NK-92 treated with Interleukin-12 subunit alpha and Interleukin-12 subunit beta, amount 100 ng/mL, for 24 hours (cell line): Measurements from ENCODE around the gene GRAMD4.

Experiments used
- DNase-seq: peaks from one replicate; lab custom pipeline; 2025; lab: John Stamatoyannopoulos, UW

The GRAMD4 gene

DNA sequence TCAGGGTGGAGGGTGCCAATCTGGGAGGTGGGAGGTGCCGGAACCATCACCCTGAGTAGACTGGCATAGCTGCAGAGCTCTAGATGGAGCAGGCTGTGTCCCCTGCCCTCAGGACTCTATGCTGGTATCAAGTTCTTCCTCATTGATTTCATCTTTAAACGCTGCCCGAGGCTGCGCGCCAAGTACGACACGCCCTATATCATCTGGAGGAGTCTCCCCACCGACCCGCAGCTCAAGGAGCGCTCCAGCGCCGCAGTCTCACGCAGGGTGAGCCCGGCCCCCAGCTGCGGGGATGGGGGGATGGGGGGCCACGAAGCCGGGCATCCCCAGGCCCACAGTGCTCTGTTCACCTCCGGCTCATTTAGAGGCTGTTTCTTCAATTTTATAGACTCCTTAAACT lies 52.5 kb downstream of the GRAMD4 start:
- DNase-seq = no peak

DNA sequence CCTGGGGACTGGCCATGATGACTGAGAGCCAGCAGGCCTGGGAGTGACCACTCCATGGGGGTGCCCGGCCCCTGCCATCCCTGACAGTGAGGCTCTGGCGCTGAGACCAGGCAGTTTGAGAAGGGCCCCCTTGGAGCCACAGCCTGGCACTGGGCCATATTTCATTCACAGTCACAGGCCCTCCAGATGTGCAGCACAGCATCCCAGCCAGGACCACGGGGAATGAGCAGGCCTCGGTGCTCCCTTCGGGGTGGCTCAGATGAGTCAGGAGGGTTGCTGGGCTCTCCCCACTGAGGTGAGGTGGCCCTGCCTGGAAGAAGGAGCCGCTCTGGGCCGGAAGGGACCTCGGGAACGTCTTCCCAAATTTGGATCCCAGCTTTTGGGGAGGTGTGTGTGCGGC lies 53.0 kb downstream of the GRAMD4 start:
- no peak for DNase-seq

DNA sequence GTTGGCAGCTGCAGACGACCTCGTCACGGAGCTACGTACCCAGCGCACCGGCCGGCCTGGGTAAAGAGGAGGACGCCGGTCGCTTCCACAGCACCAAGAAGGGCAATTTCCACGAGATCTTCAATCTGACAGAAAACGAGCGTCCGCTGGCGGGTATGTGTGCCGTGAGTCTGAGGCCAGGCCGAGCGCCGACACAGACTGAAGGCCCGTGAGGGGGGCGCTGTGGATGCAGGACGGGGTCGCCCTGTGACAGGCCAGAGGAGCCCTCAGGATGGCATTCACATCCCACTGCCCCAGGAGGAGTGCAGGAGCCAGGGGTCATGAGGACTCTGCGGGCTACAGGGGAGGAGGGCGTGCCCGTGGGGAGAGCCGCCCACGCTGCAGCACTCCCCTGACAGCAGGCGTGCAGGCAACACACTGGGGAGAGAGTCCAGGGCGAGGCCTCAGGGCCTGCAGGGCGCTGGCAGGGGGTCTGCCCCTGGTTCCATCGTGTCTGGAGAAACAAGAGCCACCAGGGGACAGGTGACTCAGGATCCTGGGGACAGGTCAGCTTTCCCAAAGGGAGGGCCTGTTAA lies 53.6 kb downstream of the GRAMD4 start:
- DNase-seq = no peak

DNA sequence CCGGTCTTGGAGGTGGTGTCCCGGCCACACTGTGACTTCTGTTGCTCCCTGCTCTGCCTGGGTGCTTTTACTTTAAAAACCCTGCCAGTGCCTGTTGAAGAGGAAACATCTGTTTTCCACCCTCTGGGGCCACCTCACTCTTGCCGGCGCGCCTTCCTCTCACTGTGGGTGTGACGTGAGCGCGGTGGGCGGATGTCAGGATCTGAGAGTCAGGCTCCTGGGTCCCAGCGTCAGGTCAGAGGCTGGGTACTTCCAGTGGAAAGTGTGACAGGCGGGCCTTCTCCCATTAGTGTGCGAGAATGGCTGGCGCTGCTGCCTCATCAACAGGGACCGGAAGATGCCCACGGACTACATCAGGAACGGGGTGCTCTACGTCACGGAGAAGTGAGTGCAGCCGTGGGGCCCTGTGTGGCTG lies 54.2 kb downstream of the GRAMD4 start:
- DNase-seq = no peak

DNA sequence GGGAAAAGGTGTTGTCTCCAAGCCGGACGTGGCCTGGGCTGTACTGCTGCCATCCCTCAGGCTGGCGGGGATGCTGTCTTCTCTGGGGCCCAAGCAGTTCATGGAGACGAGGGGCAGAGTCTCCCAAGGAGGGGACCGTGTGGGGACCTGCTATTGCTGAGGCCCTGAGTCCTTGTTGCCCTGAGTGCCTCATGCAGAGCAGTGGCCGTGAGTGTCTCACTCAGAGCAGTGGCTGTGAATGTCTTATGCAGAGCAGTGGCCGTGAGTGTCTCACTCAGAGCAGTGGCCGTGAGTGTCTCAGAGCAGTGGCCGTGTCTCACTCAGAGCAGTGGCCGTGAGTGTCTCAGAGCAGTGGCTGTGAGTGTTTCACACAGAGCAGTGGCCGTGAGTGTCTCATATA lies 54.7 kb downstream of the GRAMD4 start:
- DNase-seq = no peak

DNA sequence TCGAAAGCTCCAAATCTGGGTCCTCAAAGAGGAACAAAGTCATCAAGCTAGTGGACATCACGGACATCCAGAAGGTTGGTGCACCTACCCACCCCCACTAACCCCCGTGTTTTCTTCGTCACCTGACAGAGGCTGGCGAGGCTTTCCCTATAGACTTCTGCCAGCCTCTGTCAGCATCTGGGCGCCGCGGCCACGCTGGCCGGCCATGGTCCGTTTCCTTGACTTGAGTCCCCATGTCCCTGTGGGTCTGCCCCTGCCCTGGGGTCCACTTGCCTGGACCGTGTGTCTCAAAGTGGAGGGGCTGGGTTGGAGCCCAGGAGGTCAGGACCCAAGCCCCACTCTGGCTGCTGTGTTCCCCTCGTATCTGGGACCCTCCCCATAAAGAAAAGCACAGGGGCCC lies 55.3 kb downstream of the GRAMD4 start:
- no peak for DNase-seq

DNA sequence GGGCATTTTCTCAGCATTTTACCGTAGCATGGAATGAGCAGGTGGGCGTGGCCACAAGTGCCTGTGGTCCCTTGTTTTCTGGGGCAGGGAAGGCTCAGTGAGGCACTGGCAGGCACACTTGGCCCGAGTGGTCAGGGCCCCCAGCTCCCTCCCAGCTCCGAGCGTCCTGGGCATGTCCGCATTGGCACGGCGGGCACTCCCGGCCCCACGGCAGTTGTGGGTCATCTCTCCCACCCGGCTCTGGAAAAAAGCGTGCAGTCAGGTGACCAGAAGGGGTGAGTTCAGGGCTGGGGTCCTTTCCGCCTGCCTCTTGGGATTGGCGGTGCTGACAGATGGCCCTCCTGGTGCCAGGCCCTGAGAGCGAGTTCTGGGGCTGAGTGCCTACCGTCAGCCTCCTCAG lies 55.8 kb downstream of the GRAMD4 start:
- DNase-seq = no peak

DNA sequence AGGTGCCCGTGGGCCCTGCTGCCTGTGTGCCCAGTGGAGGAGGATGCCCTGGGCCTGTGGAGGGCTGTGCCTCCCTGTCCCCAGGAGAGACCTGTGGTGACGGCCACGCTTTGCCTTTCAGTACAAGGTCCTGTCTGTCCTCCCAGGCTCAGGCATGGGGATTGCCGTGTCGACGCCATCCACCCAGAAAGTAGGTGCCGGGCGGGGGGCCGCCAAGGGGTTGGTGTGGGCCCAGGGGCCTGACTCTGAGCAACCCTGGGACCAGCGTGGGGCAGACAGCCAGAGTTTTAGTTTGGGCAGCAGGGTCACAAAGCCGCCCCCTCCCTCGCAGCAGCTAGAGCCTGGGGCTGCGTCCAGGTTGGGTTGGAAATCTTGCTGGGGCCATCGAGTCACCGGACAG lies 56.3 kb downstream of the GRAMD4 start:
- no peak for DNase-seq

DNA sequence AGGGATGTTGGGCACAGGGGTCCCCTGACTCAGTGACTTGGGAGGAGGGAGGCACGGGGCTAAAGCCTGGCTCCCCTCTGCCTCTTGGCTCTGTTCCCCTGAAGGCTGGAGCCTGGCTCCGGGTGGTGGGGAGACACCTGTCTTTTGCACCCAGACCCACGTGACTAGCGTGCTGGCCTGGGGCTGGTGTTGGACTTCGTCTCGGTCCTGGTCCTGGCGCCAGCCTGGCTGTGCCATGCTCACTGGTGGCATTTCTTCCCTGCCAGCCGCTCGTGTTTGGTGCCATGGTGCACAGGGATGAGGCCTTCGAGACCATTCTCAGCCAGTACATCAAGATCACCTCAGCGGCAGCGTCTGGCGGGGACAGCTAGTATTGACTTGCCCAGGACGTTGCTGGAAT lies 56.7 kb downstream of the GRAMD4 start:
- DNase-seq = no peak

DNA sequence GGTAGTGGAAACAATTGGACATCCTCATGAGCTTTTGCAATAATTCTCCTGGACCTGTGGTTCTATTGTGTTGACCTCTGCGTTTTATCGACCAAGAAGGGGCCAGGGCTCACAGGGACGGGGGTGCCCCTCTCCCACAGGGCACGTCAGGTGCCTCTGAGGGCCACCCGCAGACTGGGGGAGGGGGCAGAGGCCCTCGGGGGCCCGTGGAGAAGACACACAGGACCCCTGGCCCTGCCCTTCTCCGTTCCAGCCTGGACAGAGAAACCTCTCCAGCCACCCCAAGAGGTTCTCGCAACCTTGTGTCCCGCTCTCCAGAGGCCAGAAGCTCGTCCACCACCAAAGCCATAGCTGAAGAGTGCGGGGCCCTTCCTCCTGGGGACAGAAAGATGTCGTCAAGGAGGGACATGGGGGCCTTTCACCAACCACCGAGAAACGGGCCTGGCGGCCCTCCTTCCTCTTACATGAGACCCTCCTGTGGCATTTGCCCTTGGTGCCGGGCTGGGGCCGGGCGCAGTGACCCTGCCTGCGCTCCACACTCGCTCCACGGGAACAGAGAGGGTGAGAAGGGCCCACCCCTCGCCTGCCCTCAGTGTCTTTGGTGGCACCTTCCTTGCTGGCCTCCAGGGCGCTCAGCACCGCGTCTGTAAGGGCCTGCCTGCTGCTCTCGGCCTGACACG lies 57.3 kb downstream of the GRAMD4 start:
- DNase-seq = no peak

DNA sequence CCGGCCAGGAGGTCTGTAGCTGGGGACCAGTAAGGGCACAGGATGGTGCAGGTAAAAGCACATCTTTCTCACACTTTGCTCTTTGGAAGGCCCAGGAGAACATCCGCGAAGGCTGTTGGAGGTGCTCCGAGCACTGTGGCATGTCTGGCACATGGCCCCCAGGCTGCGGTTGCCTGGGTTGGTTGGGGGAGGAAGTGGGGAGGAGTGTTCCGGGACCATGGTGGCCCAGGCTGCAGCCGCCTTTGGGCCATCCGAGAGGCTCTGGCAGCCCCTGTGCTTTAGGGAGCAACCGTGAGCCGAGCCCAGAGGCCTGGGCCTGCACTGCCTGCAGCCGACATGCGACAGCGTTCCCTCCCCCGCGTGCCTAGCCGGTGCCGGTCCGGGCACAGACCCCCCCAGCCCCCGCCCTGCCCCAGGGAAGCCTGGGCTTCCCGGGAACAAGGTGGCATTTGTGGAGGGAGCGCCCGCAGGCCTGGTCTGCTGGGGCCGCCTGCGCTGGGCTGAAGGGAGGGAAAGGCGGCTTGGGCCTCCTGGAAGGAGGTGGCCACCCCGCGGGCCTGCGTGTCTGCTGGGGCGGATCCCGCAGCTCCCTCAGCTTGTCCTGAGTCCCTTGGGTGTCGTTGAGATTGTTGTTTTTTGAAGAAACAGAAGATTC lies 57.9 kb downstream of the GRAMD4 start:
- DNase-seq = no peak

DNA sequence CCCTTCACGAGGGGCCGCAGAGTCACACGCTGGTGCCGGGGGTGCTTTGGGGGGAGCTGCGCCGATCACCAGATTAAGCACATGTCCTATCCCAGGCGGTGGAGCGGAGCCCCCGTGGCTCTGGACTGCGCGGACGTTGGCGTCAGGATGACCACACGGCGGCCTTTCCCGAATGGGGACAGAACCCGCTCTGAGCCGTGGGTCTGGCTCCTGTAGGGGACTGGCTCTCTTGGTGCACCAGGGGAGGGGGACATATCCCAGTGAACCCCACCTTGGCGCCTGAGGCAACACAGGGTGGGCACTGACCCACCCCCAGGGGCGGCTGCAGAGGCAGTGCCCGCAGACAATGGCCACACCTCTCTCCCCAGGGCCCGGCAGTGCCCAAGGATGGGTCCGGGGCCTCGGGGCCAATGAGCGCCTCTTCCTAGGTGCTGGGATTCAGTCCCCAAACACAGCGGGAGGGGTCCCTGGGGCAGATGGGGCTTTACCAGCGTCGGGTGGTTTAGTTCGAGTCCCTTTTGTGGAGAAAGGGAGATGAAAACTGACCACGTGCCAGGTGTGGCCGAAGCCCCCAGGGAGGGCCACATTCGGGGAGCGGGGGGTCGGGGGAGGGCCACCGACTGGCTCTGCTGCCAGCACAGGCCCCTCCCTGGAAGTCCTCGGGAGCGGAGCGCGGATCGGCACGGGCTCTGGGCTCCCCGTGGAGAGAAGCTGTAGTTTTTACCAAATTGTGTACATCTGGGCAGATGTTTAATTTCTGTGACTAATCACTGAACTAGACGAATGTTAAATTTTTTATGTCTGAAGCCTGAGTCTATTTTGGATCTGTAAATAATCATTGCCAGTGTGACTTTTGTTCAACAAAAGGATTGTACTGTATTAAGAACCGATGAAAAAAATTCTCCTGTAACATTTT lies 58.9 kb downstream of the GRAMD4 start:
- DNase-seq = no peak

DNA sequence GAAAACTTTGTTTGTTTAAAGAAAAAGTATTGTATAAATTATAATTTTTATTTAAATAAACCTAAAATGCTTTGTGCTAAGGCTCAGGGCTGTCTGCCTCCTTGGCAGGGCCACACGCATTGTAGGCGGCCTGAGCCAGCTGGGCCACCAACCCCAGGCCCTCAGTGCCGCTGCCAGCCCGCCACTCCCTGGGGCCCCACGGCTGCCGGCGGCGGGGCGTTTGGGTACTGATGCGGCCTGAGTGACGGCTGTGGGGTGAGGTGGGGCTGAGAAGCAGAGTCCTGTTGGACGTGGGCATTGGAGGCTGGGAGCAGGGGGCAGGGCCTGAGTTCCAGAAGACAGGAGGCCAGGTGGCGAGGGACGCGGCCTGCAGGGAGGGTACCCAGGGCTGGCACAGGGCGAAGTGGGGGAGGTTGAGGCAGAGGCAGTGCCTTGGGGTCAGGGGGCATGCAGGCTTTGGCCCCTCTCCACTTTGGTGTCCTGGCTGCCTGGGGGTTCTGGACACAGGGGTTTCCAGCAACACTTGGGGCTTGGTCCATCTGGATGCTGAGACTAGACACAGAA lies 59.6 kb downstream of the GRAMD4 start:
- DNase-seq = no peak

DNA sequence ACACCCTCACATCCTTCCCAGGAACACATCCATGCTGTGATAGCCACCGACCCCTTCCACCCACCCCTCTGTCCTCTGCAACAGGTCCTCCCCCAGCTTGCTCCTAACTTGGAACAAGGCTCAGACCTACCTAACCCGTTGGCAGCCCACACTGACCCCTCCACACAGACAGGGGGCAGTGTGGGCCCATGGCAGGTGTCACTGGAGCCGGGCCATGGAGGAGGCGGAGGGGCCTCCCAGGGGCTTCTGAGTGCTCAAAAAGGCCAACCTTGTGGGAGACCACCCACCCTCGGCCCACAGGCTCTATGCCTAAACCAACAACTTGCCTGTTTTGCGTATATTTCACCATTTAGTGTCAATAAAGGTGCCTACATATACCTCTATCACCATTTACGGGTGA lies 60.8 kb downstream of the GRAMD4 start:
- DNase-seq = no peak

DNA sequence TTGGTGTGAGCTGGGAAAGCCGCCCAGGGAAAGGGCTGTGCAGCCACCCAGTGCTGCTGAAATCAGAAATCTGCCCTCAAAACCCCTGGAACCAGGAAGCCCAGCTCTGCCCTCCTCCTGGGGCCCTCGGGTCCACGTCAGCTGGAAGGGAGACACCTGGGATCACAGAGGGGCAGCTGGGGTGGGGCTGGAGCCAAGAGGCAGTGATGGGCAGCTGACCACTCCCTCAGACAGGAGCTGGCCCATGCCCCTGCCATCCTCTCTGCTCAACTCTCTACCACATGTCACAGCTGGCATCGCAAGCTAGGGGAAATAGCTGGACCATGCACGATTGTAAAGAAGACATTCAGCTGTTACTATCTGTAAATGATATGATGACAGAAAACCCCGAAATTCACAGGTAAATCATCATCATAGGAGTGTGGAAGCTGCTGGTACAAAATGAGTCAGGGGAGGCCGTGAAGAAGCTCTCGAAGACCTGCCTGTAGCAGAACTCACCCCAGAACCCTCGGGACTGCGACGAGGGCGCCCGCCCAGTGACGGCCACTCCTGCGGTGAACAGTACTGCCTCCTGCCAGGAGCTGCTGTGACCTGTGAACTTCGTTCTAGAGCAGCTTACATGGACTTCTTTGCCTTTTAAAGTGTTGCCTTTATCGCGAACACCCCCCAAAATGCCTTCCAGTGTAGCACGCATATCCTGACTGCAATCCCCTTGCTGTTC lies 62.0 kb downstream of the GRAMD4 start:
- DNase-seq = no peak

DNA sequence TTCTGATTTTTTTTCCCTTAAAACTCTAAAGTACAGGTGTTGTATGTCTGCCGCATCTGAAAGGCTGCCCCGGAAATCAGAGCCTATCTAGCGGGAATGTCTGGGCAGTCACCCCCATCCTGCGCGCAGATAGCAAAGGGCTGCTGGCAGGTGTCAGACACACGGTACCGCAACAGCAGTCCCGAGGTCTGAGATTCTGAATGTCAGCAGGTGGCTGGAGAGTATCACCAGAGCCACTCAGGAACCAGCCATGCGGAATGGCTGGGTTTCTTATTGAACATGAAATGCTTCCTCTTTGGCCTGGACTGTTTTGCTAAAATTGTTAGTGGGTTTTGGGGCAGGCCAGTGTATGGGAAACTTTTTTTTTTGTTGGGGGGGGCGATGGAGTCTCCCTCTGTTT lies 64.5 kb downstream of the GRAMD4 start:
- DNase-seq = no peak

DNA sequence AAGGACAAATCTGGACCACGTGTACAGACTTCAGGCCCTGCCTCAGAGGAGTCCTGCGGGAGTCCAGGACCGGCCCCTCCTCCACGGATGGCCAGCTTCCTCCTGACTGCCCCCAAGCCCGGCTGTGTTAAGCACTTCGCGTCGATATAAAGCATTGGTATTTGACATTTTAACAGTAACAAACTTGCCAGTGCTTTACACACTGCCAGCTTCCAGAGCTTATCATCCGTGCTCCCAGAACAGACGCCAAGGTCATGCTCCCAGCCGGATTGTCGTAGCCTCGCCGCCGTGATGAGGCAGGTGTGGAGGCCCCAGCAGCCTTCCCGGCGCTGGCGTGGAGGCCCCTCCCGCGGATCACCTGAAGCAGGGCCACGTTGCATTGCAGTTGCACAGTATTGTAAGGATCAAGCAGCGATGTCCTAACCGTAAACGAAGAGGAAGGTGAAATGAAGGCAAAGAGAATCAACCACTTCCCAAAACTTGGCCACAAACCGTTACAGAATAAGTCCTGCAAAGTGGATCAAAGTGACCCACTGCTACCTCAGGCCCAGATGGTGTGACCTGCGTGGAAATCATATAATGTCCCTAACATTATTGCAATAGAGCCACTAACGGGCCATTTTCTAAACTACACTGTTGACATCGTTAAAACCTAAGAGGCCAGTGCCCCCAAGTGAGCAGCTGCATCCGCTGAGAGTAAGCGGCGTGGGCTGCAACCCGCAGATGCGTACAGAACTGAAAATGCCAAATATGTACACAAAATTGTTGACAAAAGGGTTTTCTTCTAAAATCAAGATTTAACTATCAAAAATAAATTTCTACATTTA lies 66.2 kb downstream of the GRAMD4 start:
- DNase-seq = no peak

DNA sequence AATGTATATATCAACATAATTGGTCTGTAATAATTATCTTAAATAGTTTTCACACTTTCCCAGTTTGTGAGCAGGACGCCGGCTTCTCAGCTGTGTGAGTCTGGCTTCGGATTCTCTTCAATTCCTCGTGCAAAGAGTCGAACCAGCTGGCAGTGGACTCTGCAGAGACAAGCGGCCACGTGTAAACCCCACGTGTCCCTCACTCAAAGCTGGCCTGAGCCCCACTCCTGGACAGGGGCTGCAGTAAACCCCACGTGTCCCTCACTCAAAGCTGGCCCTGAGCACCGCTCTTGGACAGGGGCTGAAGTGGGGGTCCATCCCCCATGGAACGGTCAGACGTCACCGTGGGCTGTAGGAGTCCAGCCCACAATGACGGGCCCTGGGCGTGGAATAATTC lies 66.9 kb downstream of the GRAMD4 start:
- DNase-seq = no peak

DNA sequence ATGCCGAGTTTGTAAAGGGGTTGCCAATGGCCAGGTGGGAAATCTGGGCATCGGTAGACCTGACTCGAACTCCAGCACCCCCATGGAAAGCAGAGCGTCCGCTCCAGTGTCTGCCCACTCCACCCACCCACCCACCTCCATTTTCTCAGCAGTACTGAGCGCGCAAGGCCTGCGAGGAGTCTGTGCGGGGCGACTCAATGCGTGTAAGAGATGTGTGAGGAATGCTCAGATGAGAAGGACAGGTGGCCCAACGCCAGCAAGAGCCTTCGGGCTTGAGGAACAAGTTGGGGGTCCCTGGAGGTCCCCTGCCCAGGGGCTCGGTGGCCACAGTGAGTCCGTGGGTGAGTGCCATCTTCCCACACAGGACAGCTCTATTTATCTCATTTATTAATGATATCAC lies 67.3 kb downstream of the GRAMD4 start:
- no peak for DNase-seq

DNA sequence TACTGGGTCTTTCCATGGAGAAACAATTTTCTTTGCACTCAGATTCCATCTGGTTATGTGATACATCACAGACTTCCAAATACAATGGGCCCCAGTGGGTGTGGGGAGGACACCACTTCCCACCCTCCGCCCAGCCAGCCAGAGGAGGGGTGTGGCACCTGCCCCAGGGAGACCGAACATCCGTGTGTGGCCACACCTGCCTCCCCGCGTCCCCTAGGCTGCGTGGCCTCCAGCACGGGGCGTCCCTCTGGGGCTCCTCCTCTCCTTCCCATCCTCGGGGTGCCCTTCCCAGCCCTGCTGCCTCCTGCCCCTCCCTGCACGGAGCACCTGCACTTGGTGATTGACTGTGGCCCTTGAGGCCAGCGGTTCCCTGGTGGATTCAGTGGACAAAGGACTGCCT lies 68.8 kb downstream of the GRAMD4 start:
- DNase-seq = no peak

DNA sequence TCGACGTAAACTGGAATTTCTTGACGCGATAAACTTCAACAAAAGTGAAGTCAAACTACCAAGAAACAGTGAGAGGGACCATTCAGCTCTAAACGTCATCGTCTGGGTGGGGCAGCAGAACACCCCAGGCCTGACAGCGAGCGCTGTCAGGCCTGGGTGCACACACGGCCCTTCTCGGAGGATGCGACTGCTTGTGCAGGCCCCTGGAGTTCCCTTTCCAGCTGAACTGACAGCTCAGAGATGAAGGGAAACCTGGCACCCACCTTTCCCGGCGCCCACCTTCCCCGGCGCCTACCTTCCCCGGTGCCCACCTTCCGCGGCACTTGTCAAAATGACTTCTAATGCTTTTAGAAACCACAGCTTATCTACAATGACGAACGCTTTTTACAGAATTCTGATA lies 70.0 kb downstream of the GRAMD4 start:
- DNase-seq = no peak
